Gastroesophageal sphincter (tissue), 4 donors: Measurements from ENCODE around the gene TRIP12. TPM values are rescaled to one million over a fixed set of nuclear protein-coding genes. Genes with fewer than 3 reads are reported as not detected.
"Not testable (repeated sequence)": the region's sequence is repeated elsewhere in the genome, so short reads cannot be mapped to it uniquely, and the experiment has no call there.

ENCODE experiments used
- ATAC-seq: fragments of 150-250 bp; one replicate; pipeline ENCODE4 v1.9.1; 2016; ENCODE audit warnings: mild to moderate bottlenecking, moderate library complexity
- H3K27ac ChIP-seq, 4 donors: fragments of 200-600 bp; sonication (generic) in 3 of 4; 1 replicate in 3 of 4; 2 replicates in 1 of 4; pipeline ENCODE4 v1.5.1; 2016 to 2019
- H3K27me3 ChIP-seq: fragments of 200-600 bp; sonication (generic); one replicate; pipeline ENCODE4 v1.5.1; 2019
- H3K36me3 ChIP-seq, 2 donors: fragments of 200-600 bp; sonication (generic); one replicate each; pipeline ENCODE4 v1.5.1; 2019; ENCODE audit warnings: control low read depth in 1 of 2
- H3K4me1 ChIP-seq, 3 donors: fragments of 200-600 bp; sonication (generic); 1 replicate in 2 of 3; 2 replicates in 1 of 3; pipeline ENCODE4 v1.5.1; 2016 to 2019; ENCODE audit warnings: control low read depth in 2 of 3
- H3K4me3 ChIP-seq, 2 donors: fragments of 200-600 bp; sonication (generic); one replicate each; pipeline ENCODE4 v1.5.1; 2019; ENCODE audit warnings: mild to moderate bottlenecking in 1 of 2, moderate library complexity in 1 of 2
- H3K9me3 ChIP-seq, 3 donors: fragments of 200-600 bp; sonication (generic); one replicate each; pipeline ENCODE4 v1.5.1; 2017 to 2019; ENCODE audit warnings: control low read depth in 2 of 3
- CTCF ChIP-seq, 4 experiments: fragments of 200-600 bp in 2 of 4; fragments of 450-650 bp in 2 of 4; sonication (generic) in 1 of 4; IDR thresholded peaks; one replicate each; pipeline ENCODE4 v1.5.1; 2017 to 2019; ENCODE audit warnings: antibody characterized with exemption in 4 of 4, mild to moderate bottlenecking in 2 of 4, moderate library complexity in 2 of 4
- EP300 ChIP-seq: sonication (generic); formaldehyde crosslinking; IDR thresholded peaks from one replicate; pipeline ENCODE4 v1.6.1; 2017; ENCODE audit warnings: antibody characterized with exemption, mild to moderate bottlenecking
- POLR2A ChIP-seq, 2 donors: fragments of 450-650 bp; IDR thresholded peaks; one replicate each; pipeline ENCODE4 v1.6.1; 2017; ENCODE audit warnings: antibody characterized with exemption in 2 of 2, mild to moderate bottlenecking in 2 of 2, moderate library complexity in 1 of 2
- POLR2AphosphoS5 ChIP-seq: sonication (generic); formaldehyde crosslinking; IDR thresholded peaks from one replicate; pipeline ENCODE4 v1.6.1; 2017; ENCODE audit warnings: antibody characterized with exemption
- WGBS, 2 donors: methylation state at CpG; one replicate each; pipeline ENCODE4 v1.1.5; 2018; ENCODE audit warnings: low coverage in 1 of 2; 5-methylcytosine and 5-hydroxymethylcytosine counted together
- total RNA-seq, 4 donors: library from RNA; depleted of rRNA; stranded (reverse); fragments of >200 nt; gene quantifications; one replicate each; pipeline ENCODE4 v1.1.0, GENCODE V29; 2016

The TRIP12 gene
- total RNA-seq, 4 donors from 2014 or later = 138 to 203 (median 185) TPM

- TF ChIP-seq EP300 = no peak
- no peak for TF ChIP-seq CTCF (IDR thresholded peaks at IDR 0.05)
- no peak for TF ChIP-seq POLR2AphosphoS5
- no peak for TF ChIP-seq POLR2A (IDR thresholded peaks at IDR 0.05)
- Histone ChIP-seq H3K4me1 (peaks cover 0 to 25% (median 0%) of the 10 kb centered on the region in 3 donors), H3K36me3 (peaks cover 0 to 37% of the 10 kb centered on the region in 2 donors), H3K27ac (no peak overlapping the region), H3K27me3 (no peaks in the 10 kb centered on the region), H3K4me3 (no peak overlapping the region), H3K9me3 (no peaks in the 10 kb centered on the region)
- no peak for ATAC-seq
- 100% methylated on average over 4 of the region's 4 CpGs for WGBS, 2 donors
Measured at GRCh38 chr2:229843613-229844012, 78.2 kb downstream of the TRIP12 start.

GRCh38 chr2:229838729-229839128 lies 83.1 kb downstream of the TRIP12 start:
- Histone ChIP-seq H3K27ac (no peak overlapping the region), H3K27me3 (no peaks in the 10 kb centered on the region), H3K4me1 (peaks cover 0 to 18% (median 3%) of the 10 kb centered on the region in 3 donors), H3K9me3 (no peaks in the 10 kb centered on the region), H3K4me3 (no peak overlapping the region), H3K36me3 (peaks cover 4 to 44% of the 10 kb centered on the region in 2 donors)
- TF ChIP-seq CTCF (IDR thresholded peaks at IDR 0.05) (no peak), POLR2A (IDR thresholded peaks at IDR 0.05) (no peak)
- ATAC-seq = no peak
- 64 to 88% methylated on average over 3 to 6 of the region's 6 CpGs for WGBS, 2 donors

GRCh38 chr2:229836847-229837246 lies 85.0 kb downstream of the TRIP12 start:
- Histone ChIP-seq H3K36me3 (peaks cover 4 to 44% of the 10 kb centered on the region in 2 donors), H3K9me3 (no peaks in the 10 kb centered on the region), H3K27ac (no peak overlapping the region), H3K4me3 (no peak overlapping the region), H3K4me1 (peaks cover 0 to 22% (median 3%) of the 10 kb centered on the region in 3 donors), H3K27me3 (no peaks in the 10 kb centered on the region)
- TF ChIP-seq POLR2AphosphoS5 (no peak), EP300 (no peak), CTCF (IDR thresholded peaks at IDR 0.05) (no peak), POLR2A (IDR thresholded peaks at IDR 0.05) (no peak)
- ATAC-seq = no peak
- WGBS, 2 donors = 63 to 67% methylated on average over 5 to 7 of the region's 7 CpGs

- Histone ChIP-seq H3K36me3 (peaks cover 4 to 49% of the 10 kb centered on the region in 2 donors), H3K4me3 (no peak overlapping the region), H3K9me3 (no peaks in the 10 kb centered on the region), H3K27ac (no peak overlapping the region), H3K4me1 (peaks cover 0 to 19% (median 3%) of the 10 kb centered on the region in 3 donors), H3K27me3 (no peaks in the 10 kb centered on the region)
- 68 to 90% methylated on average over 3 of the region's 3 CpGs for WGBS, 2 donors
- ATAC-seq = no peak
- TF ChIP-seq CTCF (IDR thresholded peaks at IDR 0.05) (no peak), EP300 (no peak), POLR2AphosphoS5 (no peak), POLR2A (IDR thresholded peaks at IDR 0.05) (no peak)
Measured at GRCh38 chr2:229835596-229836283, 86.1 kb downstream of the TRIP12 start.

- not testable (repeated sequence) for H3K4me3 ChIP-seq, H3K27me3 ChIP-seq, ATAC-seq, H3K9me3 ChIP-seq, H3K27ac ChIP-seq
- Histone ChIP-seq H3K4me1 (peaks cover 0 to 19% (median 3%) of the 10 kb centered on the region in 3 donors), H3K36me3 (peaks cover 4 to 49% of the 10 kb centered on the region in 2 donors)
- WGBS, 2 donors = 68 to 90% methylated on average over 4 of the region's 4 CpGs
Measured at GRCh38 chr2:229834368-229834767, 87.4 kb downstream of the TRIP12 start.
